Lung (tissue), 12 donors: Measurements from ENCODE around the gene INCA1. TPM values are rescaled to one million over a fixed set of nuclear protein-coding genes. Genes with fewer than 3 reads are reported as not detected.
"Not testable (repeated sequence)": the region's sequence is repeated elsewhere in the genome, so short reads cannot be mapped to it uniquely, and the experiment has no call there.

ENCODE experiments used
- ATAC-seq: fragments of 200-7000 bp; cut with Tn5 transposase; one replicate; pipeline ENCODE4 v1.9.1; 2020; ENCODE audit warnings: moderate number of reproducible peaks; ENCODE audit not compliant: insufficient read depth, low FRiP score
- DNase-seq, 3 donors: peaks; one replicate each; pipeline ENCODE4 v3.0.0-alpha.2; 2013 to 2017
- H3K27ac ChIP-seq, 2 donors: one replicate each; pipeline ENCODE4 v1.5.1; 2013; ENCODE audit warnings: mild to moderate bottlenecking in 2 of 2, moderate library complexity in 2 of 2, control low read depth in 1 of 2, inconsistent platforms in 1 of 2, low read depth in 1 of 2, low read length in 1 of 2
- H3K27me3 ChIP-seq, 3 donors: one replicate each; pipeline ENCODE4 v1.5.1; 2013; ENCODE audit warnings: low read length in 2 of 3; ENCODE audit not compliant: control insufficient read depth in 3 of 3, insufficient read depth in 3 of 3
- H3K36me3 ChIP-seq, 4 donors: one replicate each; pipeline ENCODE4 v1.5.1; 2013; ENCODE audit warnings: low read length in 4 of 4, mild to moderate bottlenecking in 1 of 4, moderate library complexity in 1 of 4; ENCODE audit not compliant: control insufficient read depth in 4 of 4, insufficient read depth in 4 of 4
- H3K4me1 ChIP-seq, 5 donors: one replicate each; pipeline ENCODE4 v1.5.1; 2013; ENCODE audit warnings: low read length in 5 of 5, mild to moderate bottlenecking in 2 of 5, moderate library complexity in 1 of 5; ENCODE audit not compliant: control insufficient read depth in 5 of 5, insufficient read depth in 5 of 5
- H3K4me3 ChIP-seq: one replicate; pipeline ENCODE4 v1.5.1; 2013; ENCODE audit warnings: mild to moderate bottlenecking, control low read depth, moderate library complexity
- H3K9ac ChIP-seq, 2 donors: one replicate each; pipeline ENCODE4 v1.5.1; 2013; ENCODE audit warnings: low read length in 2 of 2, control low read depth in 1 of 2; ENCODE audit not compliant: insufficient read depth in 1 of 2
- H3K9me3 ChIP-seq, 4 donors: one replicate each; pipeline ENCODE4 v1.5.1; 2013; ENCODE audit warnings: low read length in 3 of 4, mild to moderate bottlenecking in 1 of 4, moderate library complexity in 1 of 4; ENCODE audit not compliant: control insufficient read depth in 4 of 4, insufficient read depth in 3 of 4
- WGBS, 2 donors: extraction: QIAGEN DNeasy Blood & Tissue Kit; methylation state at CpG; one replicate each; pipeline ENCODE4 v1.1.7; 2013; 5-methylcytosine and 5-hydroxymethylcytosine counted together
- polyA plus RNA-seq, 2 donors: library from polyadenylated mRNA; stranded (reverse); fragments of 200-250 nt; gene quantifications; one replicate each; pipeline ENCODE4 v1.2.1, GENCODE V29; 2013
- total RNA-seq, 2 donors: library from RNA; depleted of rRNA in 1 of 2; stranded (reverse); fragments of >200 nt in 1 of 2; gene quantifications; one replicate each; pipeline ENCODE4 v1.2.1, GENCODE V29; 2014 to 2021
- TF ChIP-seq, protein P1 (sequence below): IDR thresholded peaks from 2 replicates; pipeline ENCODE4 v1.5.1; 2012; ENCODE audit warnings: mild to moderate bottlenecking; ENCODE audit errors: control extremely low read depth, extremely low read depth
- donor health status: control.
- donor health status: control.
- donor health status: Bipolar disorder and iron deficiency.
- donor health status: healthy.
- donor health status: DM: yes; HTN: yes; CAD: no.

INCA1 gene
- total and polyA plus RNA-seq, 4 donors, result 0.89 to 3.4 (median 1.9) TPM

DNA sequence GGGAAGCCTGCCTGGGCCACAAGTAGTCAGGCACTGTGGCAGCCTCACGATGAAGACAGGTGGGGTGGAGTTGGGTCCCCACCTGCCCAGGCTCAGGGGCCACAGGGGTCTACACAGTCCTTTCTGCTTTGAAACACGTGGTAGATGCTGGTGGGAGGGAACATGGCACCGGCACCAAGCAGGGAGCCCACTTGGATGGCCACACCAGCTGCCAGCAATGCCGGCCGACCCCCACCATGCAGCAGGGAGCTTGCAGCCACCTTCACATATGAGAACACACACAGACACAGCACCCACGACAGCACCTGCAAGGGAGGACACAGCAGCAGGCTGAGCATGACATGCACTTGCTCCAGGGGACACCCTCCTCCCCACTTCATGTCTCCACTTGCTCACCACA is 35.5 kb upstream of the INCA1 start:
- 90 to 92% methylated on average over 6 of the region's 6 CpGs for WGBS, 2 donors
- H3K9ac ChIP-seq, result no peak overlapping the region
- TF ChIP-seq, protein P1, sequence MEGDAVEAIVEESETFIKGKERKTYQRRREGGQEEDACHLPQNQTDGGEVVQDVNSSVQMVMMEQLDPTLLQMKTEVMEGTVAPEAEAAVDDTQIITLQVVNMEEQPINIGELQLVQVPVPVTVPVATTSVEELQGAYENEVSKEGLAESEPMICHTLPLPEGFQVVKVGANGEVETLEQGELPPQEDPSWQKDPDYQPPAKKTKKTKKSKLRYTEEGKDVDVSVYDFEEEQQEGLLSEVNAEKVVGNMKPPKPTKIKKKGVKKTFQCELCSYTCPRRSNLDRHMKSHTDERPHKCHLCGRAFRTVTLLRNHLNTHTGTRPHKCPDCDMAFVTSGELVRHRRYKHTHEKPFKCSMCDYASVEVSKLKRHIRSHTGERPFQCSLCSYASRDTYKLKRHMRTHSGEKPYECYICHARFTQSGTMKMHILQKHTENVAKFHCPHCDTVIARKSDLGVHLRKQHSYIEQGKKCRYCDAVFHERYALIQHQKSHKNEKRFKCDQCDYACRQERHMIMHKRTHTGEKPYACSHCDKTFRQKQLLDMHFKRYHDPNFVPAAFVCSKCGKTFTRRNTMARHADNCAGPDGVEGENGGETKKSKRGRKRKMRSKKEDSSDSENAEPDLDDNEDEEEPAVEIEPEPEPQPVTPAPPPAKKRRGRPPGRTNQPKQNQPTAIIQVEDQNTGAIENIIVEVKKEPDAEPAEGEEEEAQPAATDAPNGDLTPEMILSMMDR, result no peak
- peaks cover 0 to 5% (median 0%) of the 10 kb centered on the region in 5 donors for H3K4me1 ChIP-seq
- H3K27me3 ChIP-seq, result peaks cover 0 to 12% (median 0%) of the 10 kb centered on the region in 3 donors
- no peak for DNase-seq
- H3K36me3 ChIP-seq, result no peaks in the 10 kb centered on the region
- no peak overlapping the region for H3K4me3 ChIP-seq
- H3K27ac ChIP-seq, result no peak overlapping the region
- no peaks in the 10 kb centered on the region for H3K9me3 ChIP-seq
- ATAC-seq, result no peak

DNA sequence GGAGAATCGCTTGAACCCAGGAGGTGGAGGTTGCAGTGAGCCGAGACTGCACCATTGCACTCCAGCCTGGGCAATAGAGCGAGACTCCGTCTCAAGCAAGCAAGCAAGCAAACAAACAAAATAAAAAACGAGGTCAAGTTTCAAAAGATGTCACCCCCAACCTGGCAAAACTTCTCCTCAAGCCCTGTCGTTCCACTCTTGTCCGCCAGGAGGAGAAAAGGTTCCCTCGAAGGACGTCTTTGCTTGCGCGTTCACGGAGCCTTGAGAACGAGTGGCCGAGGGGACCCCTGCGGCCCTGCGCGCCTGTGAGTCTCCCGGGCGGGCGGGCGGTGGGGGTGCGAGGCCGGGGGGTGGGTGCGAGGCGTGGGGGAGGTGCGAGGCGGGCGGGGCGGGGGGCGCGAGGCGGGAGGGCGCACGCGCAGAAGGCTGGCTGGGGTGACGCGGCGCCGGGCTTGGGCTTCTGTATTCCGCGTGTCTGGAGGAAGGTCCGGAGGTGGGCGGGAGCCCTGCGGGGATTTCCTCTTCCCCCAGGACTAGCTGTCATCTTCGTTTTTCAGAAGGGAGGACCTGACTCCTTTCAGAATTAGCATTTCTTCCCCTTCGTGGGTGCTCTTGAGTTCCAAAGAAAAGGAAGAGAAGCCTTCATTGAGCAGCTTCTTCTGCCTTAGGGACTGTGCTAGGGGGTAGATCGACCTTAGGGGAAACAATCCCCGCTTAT is 34.2 kb upstream of the INCA1 start:
- peak; percentile 93 to 95 (median 94) for DNase-seq
- Histone ChIP-seq H3K36me3 (no peaks in the 10 kb centered on the region), H3K9me3 (no peaks in the 10 kb centered on the region), H3K27ac (peak overlapping the region in 1 of 2 donors; percentile 52), H3K9ac (peak overlapping the region in 1 of 2 donors; percentile 82), H3K27me3 (peaks cover 0 to 12% (median 0%) of the 10 kb centered on the region in 3 donors), H3K4me3 (peak overlapping the region; percentile 8), H3K4me1 (peaks cover 0 to 5% (median 0%) of the 10 kb centered on the region in 5 donors)
- WGBS, 2 donors, result 4 to 6% methylated on average over 35 to 48 of the region's 48 CpGs
- TF ChIP-seq, protein P1, result peak; percentile 74
- ATAC-seq, result peak; percentile 76

DNA sequence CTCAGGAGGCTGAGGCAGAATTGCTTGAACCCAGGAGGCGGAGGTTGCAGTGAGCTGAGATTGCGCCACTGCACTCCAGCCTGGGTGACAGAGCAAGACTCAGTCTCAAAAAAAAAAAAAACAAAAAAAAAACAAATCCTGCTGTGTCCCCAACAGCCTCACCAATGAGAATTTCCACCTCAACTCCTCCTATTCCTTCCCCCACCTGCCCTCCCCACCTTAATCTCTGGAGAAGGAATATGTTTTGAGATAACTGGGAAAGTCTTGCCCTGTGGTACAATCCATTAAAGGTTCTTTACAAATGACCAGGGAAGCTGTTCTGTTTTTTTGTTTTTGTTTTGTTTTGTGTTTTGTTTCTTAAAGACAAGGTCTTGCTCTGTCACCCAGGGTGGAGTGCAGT is 32.8 kb upstream of the INCA1 start:
- not testable (repeated sequence) for H3K4me3 ChIP-seq, H3K9ac ChIP-seq, DNase-seq, ATAC-seq, H3K27ac ChIP-seq, H3K9me3 ChIP-seq, H3K4me1 ChIP-seq, H3K36me3 ChIP-seq
- H3K27me3 ChIP-seq, result peaks cover 0 to 12% (median 0%) of the 10 kb centered on the region in 3 donors
- 51 to 83% methylated on average over 2 of the region's 2 CpGs for WGBS, 2 donors

DNA sequence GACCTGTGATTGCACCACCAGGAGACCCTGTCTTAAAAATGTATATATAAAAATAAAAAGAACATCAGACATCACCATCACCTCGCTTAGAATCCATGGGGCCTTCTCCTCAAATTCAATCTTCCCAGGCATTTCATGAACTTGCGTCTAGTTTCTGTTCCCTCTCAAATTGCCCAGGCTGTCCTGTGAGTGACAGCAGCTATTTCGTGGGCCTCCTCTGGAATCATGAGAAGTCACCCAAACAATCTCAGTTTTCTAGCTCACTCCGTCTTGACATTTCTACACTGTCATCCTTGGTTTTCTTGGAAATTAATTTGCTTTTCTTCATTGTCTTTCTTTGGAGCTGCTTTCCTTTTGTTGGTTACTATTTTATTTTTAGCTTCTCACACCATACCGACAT is 30.6 kb upstream of the INCA1 start:
- Histone ChIP-seq H3K36me3 (peaks cover 0 to 13% (median 6%) of the 10 kb centered on the region in 4 donors), H3K9ac (no peak overlapping the region), H3K27me3 (no peaks in the 10 kb centered on the region), H3K4me1 (no peaks in the 10 kb centered on the region), H3K27ac (no peak overlapping the region), H3K9me3 (no peaks in the 10 kb centered on the region), H3K4me3 (no peak overlapping the region)
- 74% methylated on average over 5 of the region's 5 CpGs for WGBS, 2 donors
- no peak for DNase-seq
- TF ChIP-seq, protein P1, result no peak
- no peak for ATAC-seq
